Testis (tissue), 2 donors: ENCODE results near the gene RHO.

Experiments
- POLR2A ChIP-seq: fragments of 450-650 bp; IDR thresholded peaks from one replicate; pipeline ENCODE4 v1.6.1; 2017; ENCODE audit warnings: antibody characterized with exemption, mild to moderate bottlenecking, moderate library complexity
- TF ChIP-seq, protein P1 (sequence below), 3 experiments: fragments of 450-650 bp in 2 of 3; fragments of 200-600 bp in 1 of 3; sonication (generic) in 1 of 3; IDR thresholded peaks; one replicate each; pipeline ENCODE4 v1.5.1; 2016 to 2019; ENCODE audit warnings: antibody characterized with exemption in 3 of 3, mild to moderate bottlenecking in 2 of 3, moderate library complexity in 1 of 3

GRCh38 chr3:129512595-129512994 is 15.8 kb upstream of the RHO start:
- TF ChIP-seq, protein P1, sequence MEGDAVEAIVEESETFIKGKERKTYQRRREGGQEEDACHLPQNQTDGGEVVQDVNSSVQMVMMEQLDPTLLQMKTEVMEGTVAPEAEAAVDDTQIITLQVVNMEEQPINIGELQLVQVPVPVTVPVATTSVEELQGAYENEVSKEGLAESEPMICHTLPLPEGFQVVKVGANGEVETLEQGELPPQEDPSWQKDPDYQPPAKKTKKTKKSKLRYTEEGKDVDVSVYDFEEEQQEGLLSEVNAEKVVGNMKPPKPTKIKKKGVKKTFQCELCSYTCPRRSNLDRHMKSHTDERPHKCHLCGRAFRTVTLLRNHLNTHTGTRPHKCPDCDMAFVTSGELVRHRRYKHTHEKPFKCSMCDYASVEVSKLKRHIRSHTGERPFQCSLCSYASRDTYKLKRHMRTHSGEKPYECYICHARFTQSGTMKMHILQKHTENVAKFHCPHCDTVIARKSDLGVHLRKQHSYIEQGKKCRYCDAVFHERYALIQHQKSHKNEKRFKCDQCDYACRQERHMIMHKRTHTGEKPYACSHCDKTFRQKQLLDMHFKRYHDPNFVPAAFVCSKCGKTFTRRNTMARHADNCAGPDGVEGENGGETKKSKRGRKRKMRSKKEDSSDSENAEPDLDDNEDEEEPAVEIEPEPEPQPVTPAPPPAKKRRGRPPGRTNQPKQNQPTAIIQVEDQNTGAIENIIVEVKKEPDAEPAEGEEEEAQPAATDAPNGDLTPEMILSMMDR (IDR thresholded peaks at IDR 0.05) = no peak
- TF ChIP-seq POLR2A = no peak
